GM12878 (cell line): Measurements from ENCODE around the gene CDC42BPA. TPM values are rescaled to one million over a fixed set of nuclear protein-coding genes. Genes with fewer than 3 reads are reported as not detected.

Experiments used
- ATAC-seq: fragments of 200-7000 bp; cut with Tn5 transposase; 3 replicates; pipeline ENCODE4 v1.9.1; 2020; ENCODE audit warnings: mild to moderate bottlenecking, moderate library complexity
- BruUV-seq: library from RNA; stranded (reverse); fragments of 400-500 nt; replicated peaks from 2 replicates; lab custom pipeline; 2021; lab: Mats Ljungman, UMichigan
- CTCF ChIA-PET: fragments of 300-600 bp; sonication (Branson Sonifier 250); formaldehyde crosslinking; extraction: SDS; loops from one replicate; lab custom pipeline; 2021; ENCODE audit warnings: inconsistent platforms; lab: Yijun Ruan, JAX
- POLR2A ChIA-PET: fragments of 350-600 bp; formaldehyde crosslinking; extraction: SDS; loops from one replicate; lab custom pipeline; 2021; ENCODE audit warnings: inconsistent platforms; lab: Charles Lee
- RAD21 ChIA-PET: fragments of 300-600 bp; sonication (Branson Sonifier 250); formaldehyde crosslinking; loops from one replicate; lab custom pipeline; 2023; ENCODE audit warnings: antibody characterized with exemption; ENCODE audit not compliant: unreplicated experiment; lab: Charles Lee
- SMC1A ChIA-PET: fragments of 300-600 bp; sonication (Branson Sonifier 250); formaldehyde crosslinking; loops from one replicate; lab custom pipeline; 2023; ENCODE audit not compliant: unreplicated experiment, uncharacterized antibody; lab: Charles Lee
- DNase-seq: peaks from one replicate; pipeline ENCODE4 v3.0.0-alpha.2; 2011; ENCODE audit warnings: low read depth, low spot score
- FAIRE-seq: peaks from 3 replicates; lab custom pipeline; 2011; peaks lifted over from hg19 to GRCh38; lab: Jason Lieb, UNC
- H2AFZ ChIP-seq: 2 replicates; pipeline ENCODE4 v1.6.0; 2011; ENCODE audit warnings: low read depth, low read length, control low read depth; ENCODE audit not compliant: control insufficient read depth
- H3K27ac ChIP-seq: 2 replicates; pipeline ENCODE4 v1.5.1; 2011; ENCODE audit warnings: control low read depth; ENCODE audit not compliant: control insufficient read depth, insufficient read depth
- H3K27me3 ChIP-seq, 2 experiments: replicated peaks in 1 of 2; 2 replicates each; pipeline versions ENCODE4 v1.6.0 to v1.6.1; 2011; ENCODE audit warnings: low read length in 1 of 2; ENCODE audit not compliant: control insufficient read depth in 2 of 2, insufficient read depth in 2 of 2
- H3K36me3 ChIP-seq, 2 experiments: 2 replicates each; pipeline ENCODE4 v1.5.1; 2011; ENCODE audit warnings: low read length in 1 of 2; ENCODE audit not compliant: control insufficient read depth in 2 of 2, insufficient read depth in 2 of 2
- H3K4me1 ChIP-seq: 2 replicates; pipeline ENCODE4 v1.6.1; 2011; ENCODE audit warnings: mild to moderate bottlenecking, low read length, moderate library complexity, mixed read lengths; ENCODE audit not compliant: control insufficient read depth, insufficient read depth
- H3K4me2 ChIP-seq: 2 replicates; pipeline ENCODE4 v1.6.0; 2011; ENCODE audit warnings: control low read depth; ENCODE audit not compliant: control insufficient read depth, insufficient read depth
- H3K4me3 ChIP-seq: fragments of 200-600 bp; sonication (generic); 2 replicates; pipeline ENCODE4 v1.5.1; 2016
- H3K79me2 ChIP-seq: 2 replicates; pipeline ENCODE4 v1.6.0; 2011; ENCODE audit warnings: low read length; ENCODE audit not compliant: control insufficient read depth, insufficient read depth
- H3K9ac ChIP-seq: 2 replicates; pipeline ENCODE4 v1.8.0; 2011; ENCODE audit warnings: low read length, control low read depth, mixed read lengths; ENCODE audit not compliant: control insufficient read depth, insufficient read depth
- H3K9me3 ChIP-seq: replicated peaks from 3 replicates; pipeline ENCODE4 v1.5.1; 2011; ENCODE audit warnings: mild to moderate bottlenecking, low read length; ENCODE audit not compliant: control insufficient read depth, insufficient read depth
- H4K20me1 ChIP-seq: 2 replicates; pipeline ENCODE4 v1.6.0; 2011; ENCODE audit not compliant: control insufficient read depth, insufficient read depth
- BCL11A ChIP-seq: IDR thresholded peaks from 2 replicates; pipeline ENCODE4 v1.6.1; 2011; ENCODE audit warnings: low read depth, low read length
- BHLHE40 ChIP-seq, 2 experiments: fragments of 450-650 bp in 1 of 2; IDR thresholded peaks; 2 replicates each; pipeline ENCODE4 v1.6.1; 2011 to 2017; ENCODE audit warnings: low read depth in 2 of 2, borderline replicate concordance in 1 of 2, improper control_type of control experiment in 1 of 2, low read length in 1 of 2, mild to moderate bottlenecking in 1 of 2
- CEBPB ChIP-seq, 2 experiments: fragments of 150-350 bp in 1 of 2; IDR thresholded peaks; 2 replicates each; pipeline ENCODE4 v1.6.1; 2012 to 2014; ENCODE audit warnings: low read depth in 2 of 2, low read length in 2 of 2, borderline replicate concordance in 1 of 2, inconsistent platforms in 1 of 2
- IRF3 ChIP-seq: fragments of 450-650 bp; IDR thresholded peaks from 2 replicates; pipeline ENCODE4 v1.6.1; 2014; ENCODE audit warnings: mild to moderate bottlenecking
- NFXL1 ChIP-seq: fragments of 450-650 bp; IDR thresholded peaks from 2 replicates; pipeline ENCODE4 v1.6.1; 2017; ENCODE audit warnings: antibody characterized with exemption, mild to moderate bottlenecking, borderline replicate concordance
- RELB ChIP-seq: fragments of 450-650 bp; IDR thresholded peaks from 2 replicates; pipeline ENCODE4 v1.6.1; 2017; ENCODE audit warnings: low read depth, mild to moderate bottlenecking, moderate library complexity
- RFX5 ChIP-seq: IDR thresholded peaks from 2 replicates; pipeline ENCODE4 v1.6.1; 2011; ENCODE audit warnings: low read depth, low read length, improper control_type of control experiment
- SKIL ChIP-seq: fragments of 450-650 bp; IDR thresholded peaks from 2 replicates; pipeline ENCODE4 v1.6.1; 2017; ENCODE audit warnings: mild to moderate bottlenecking, low read depth, inconsistent platforms; ENCODE audit not compliant: poor library complexity, severe bottlenecking
- SREBF2 ChIP-seq: IDR thresholded peaks from 2 replicates; pipeline ENCODE4 v1.6.1; 2012; ENCODE audit warnings: mild to moderate bottlenecking, low read length
- TARDBP ChIP-seq: IDR thresholded peaks from 2 replicates; pipeline ENCODE4 v1.6.1; 2016; ENCODE audit warnings: borderline replicate concordance
- USF2 ChIP-seq: IDR thresholded peaks from 2 replicates; pipeline ENCODE4 v1.6.1; 2011; ENCODE audit warnings: low read depth, low read length, improper control_type of control experiment, borderline replicate concordance
- ZBTB4 ChIP-seq: fragments of 450-650 bp; formaldehyde crosslinking; IDR thresholded peaks from 2 replicates; pipeline ENCODE4 v1.4.0; 2022; ENCODE audit warnings: mild to moderate bottlenecking, moderate library complexity
- WGBS: methylation state at CpG from one replicate; pipeline ENCODE4 v1.1.6; 2016; ENCODE audit warnings: low lambda C conversion rate; ENCODE audit not compliant: insufficient replicate concordance, insufficient coverage; ENCODE audit errors: missing lambda C conversion rate; 5-methylcytosine and 5-hydroxymethylcytosine counted together
- in situ Hi-C: fragments of 300-500 bp; cut with MboI; formaldehyde crosslinking; loops from 9 replicates; pipeline ENCODE4 v1.14.3; 2018; ENCODE audit warnings: mixed read lengths
- intact Hi-C: fragments of 100-400 bp; cut with micrococcal nuclease; formaldehyde crosslinking; loops from one replicate; pipeline ENCODE4 v1.14.2; 2022; ENCODE audit not compliant: unreplicated experiment
- polyA plus RNA-seq, 11 experiments: library from polyadenylated mRNA; depleted of rRNA in 4 of 11; unstranded in 6 of 11; stranded (reverse) in 5 of 11; fragments of >200 nt; fragmentation: Nextera tagmentation in 4 of 11; fragmentation: Illumina TruSeq in 1 of 11; extraction: Ambion mirVana in 4 of 11; extraction: Trizol in 1 of 11; gene quantifications; 1 replicate in 1 of 11; 2 replicates in 10 of 11; pipeline versions ENCODE4 v1.2.1 to v1.2.3, GENCODE V29; 2011 to 2016; ENCODE audit warnings: inconsistent platforms in 2 of 11, missing spikeins in 2 of 11, low read depth in 1 of 11
- total RNA-seq, 4 experiments: library from RNA; depleted of rRNA in 3 of 4; stranded (reverse); fragments of >200 nt in 3 of 4; fragmentation: Illumina TruSeq in 1 of 4; extraction: Trizol in 1 of 4; gene quantifications; 2 replicates each; pipeline versions ENCODE4 v1.2.1 to v1.2.3, GENCODE V29; 2013 to 2021

CDC42BPA gene
- total and polyA plus RNA-seq, 10 of the 15 experiments (the other 5 are each of a cell fraction or from before 2014, with no cell fraction given): 0.02 to 0.52 (median 0.10) TPM

DNA sequence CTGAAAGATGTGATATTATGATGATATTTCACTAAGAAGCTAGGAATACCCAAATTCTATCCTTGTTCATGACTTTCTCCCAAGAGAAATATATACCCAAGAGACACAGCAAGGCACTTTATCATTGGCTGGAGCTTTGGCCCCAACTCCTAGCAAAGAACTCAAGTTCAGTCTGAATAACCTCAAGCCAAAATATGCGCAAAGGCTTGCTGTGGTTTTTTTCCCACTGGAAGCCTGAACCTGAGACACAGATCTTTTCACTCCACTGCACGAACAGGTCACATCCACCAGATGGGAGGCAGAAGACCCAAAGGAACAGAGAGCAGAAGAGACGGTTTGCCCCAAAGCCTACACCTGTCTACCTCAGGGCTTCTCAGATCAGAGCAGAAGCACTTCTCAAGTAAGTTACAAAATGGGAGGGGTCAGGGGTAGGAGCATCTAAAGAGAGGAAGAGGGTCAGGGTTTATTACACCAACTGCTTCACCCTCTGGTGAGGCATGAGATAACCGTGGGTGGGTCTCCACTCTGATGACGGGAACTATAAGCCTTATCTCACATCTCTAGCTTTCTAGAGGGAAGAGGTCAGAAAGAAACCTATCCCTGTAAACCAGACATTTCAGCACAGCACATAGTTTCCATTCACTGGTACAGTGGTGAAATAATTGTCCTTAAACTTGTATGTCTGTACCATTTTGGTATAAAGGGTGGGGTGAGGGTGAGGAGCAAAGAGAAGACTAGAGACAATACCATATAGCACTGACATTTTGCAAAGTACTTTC is 17.1 kb upstream of the CDC42BPA start:
- ChIA-PET SMC1A (no interaction called here), CTCF (no interaction called here), RAD21 (no interaction called here), POLR2A (no interaction called here)
- TF ChIP-seq SREBF2 (no peak), BHLHE40 (IDR thresholded peaks at IDR 0.05; ENCODE audit: borderline replicate concordance in 1 of 2, low read depth in 2 of 2, low read length in 1 of 2) (no peak), CEBPB (IDR thresholded peaks at IDR 0.05; ENCODE audit: borderline replicate concordance in 1 of 2, low read depth in 2 of 2, low read length in 2 of 2) (no peak), IRF3 (no peak), RELB (no peak), SKIL (no peak), TARDBP (no peak), NFXL1 (no peak), RFX5 (no peak), BCL11A (no peak), USF2 (no peak), ZBTB4 (CRISPR knock-in tag) (no peak)
- no peaks in the 10 kb centered on the region for H3K36me3 ChIP-seq
- H3K27ac ChIP-seq: no peak overlapping the region
- FAIRE-seq (no peak), DNase-seq (no peak), ATAC-seq (no peak)
- in situ Hi-C loops: no loop called here
- no peaks in the 10 kb centered on the region for H4K20me1 ChIP-seq
- WGBS: 30% methylated on average over 5 of the region's 5 CpGs
- no peak overlapping the region for H3K4me3 ChIP-seq
- no peaks in the 10 kb centered on the region for H3K9me3 ChIP-seq
- H3K9ac ChIP-seq: no peak overlapping the region
- no TSS peak for BruUV-seq
- no peak overlapping the region for H2AFZ ChIP-seq
- intact Hi-C loops: no loop called here
- no peaks in the 10 kb centered on the region for H3K79me2 ChIP-seq
- H3K27me3 ChIP-seq: no peaks in the 10 kb centered on the region
- no peaks in the 10 kb centered on the region for H3K4me1 ChIP-seq
- no peak overlapping the region for H3K4me2 ChIP-seq
